GM21737 (cell line): ENCODE data around the gene FIBCD1.

Source experiments
- ATAC-seq: cut with Tn5 transposase; IDR thresholded peaks from one replicate; pipeline ENCODE4 v1.9.1; 2021; ENCODE audit warnings: mild to moderate bottlenecking, moderate library complexity; ENCODE audit not compliant: unreplicated experiment

FIBCD1 gene

DNA sequence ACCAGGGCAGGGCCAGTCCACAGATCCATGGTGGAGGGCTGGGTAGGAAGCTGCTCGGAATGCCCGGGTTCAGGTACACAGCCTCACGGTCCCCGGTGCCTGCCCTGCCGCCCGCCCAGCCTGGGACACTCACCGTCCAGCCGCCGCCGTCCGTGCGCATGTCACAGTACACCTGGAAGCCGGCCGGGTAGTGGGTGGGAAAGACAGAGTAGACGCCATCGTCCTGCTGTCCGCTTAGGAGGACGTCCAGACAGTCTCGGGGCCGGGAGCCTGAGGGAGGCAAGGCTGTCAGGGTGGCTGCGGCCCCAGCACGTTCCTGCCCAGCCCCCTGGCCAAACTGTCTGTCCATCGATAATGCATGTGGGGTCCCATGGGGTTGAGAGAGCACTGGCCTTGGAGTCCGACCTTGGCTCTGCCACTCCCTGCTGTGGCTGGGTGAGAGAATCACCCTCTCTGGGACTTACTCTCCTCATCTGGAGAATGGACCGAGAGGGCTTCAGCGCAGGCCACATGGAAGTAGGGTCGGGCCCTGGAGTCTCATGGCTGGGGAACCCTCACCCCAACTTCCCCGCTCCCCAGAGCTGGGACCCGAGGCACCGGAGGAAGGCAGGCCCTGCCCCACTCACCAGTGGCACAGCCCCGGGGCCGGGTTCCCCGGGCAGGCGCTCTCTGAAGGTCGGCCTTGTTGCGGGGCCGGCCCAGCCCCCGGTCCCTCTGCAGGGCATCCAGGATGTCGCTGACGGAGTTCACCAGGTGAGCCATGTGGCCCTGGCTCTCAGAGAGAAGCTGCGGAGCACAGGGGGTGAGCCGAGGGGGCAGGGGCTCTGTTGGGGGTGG is 15.2 kb downstream of the FIBCD1 start:
- ATAC-seq: no peak

DNA sequence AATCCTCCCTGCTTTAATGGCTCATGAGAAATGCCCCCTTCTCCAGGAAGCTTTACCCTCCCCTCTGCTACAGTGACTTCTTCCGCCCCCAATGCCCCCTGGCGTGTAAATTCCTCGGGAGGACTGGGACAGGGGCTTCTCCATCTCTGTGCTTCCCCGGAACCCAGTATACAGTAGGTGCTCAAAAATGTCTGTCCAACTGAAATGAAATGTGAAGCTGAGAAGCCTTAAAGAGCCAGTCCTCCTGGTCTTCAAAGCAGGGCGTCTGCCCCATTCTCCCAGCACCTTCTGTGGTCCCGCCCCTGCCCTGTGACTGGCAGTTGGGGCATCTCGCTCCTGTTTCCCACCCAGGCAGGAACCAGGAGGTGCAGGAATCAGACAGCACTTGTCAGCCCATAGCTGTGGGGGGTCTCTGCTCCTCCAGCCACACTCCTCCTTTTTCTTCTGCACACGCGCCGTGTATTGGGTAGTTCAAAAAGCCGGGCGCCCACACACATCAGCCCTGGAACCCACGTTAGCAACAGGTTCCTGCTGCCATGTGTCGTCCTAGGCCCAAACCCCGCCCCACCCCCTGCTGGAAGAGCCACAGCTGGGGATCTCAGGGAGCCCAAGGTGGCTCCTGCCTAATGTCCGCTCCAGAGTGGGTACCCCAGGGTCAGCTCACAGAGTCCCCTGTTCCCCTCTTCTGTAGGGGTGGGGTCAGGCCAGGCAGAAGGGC is 16.0 kb downstream of the FIBCD1 start:
- no peak for ATAC-seq

DNA sequence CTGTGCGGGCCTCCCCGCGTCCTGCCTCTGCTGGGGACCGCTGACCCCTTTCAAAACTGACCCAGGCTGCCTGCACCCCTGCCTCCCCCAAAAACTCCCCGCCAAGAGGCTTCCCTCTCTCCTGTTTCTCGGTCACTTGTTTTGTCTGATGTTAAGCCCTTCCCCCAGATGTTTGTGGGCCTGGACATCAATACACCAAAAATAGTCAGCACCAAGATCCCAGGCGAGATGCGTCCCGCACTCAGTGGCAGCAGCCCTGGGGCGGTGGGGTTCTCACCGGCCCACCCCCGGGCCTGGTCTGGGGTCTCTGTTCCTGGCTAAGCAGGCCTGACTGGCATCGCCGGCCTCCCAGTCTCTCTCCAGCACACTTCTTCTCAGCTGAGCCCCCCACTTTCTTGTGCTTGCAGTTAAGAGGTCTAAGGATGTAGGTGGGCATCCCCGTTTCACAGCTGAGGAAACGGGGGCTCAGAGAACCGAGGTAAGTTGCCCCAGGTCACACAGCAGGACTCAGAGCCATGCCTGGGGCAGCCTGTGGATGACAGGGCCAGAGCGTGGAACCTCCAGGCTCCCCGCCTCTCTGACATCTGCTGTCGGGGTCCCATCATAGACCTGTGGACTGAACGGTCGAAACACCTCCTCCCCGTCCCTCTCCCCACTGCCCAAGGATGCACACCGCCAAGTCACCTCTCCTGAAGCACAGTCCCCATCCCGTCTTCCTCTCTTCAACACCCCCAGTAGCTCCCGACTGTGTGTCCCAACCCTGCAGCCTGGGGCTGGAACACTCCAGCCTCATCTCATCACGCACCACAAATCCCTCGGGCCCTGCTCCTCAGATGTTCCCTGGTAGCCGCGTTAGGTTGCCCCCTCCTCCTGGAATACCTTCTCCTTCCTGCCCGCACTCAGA is 16.8 kb downstream of the FIBCD1 start:
- no peak for ATAC-seq

DNA sequence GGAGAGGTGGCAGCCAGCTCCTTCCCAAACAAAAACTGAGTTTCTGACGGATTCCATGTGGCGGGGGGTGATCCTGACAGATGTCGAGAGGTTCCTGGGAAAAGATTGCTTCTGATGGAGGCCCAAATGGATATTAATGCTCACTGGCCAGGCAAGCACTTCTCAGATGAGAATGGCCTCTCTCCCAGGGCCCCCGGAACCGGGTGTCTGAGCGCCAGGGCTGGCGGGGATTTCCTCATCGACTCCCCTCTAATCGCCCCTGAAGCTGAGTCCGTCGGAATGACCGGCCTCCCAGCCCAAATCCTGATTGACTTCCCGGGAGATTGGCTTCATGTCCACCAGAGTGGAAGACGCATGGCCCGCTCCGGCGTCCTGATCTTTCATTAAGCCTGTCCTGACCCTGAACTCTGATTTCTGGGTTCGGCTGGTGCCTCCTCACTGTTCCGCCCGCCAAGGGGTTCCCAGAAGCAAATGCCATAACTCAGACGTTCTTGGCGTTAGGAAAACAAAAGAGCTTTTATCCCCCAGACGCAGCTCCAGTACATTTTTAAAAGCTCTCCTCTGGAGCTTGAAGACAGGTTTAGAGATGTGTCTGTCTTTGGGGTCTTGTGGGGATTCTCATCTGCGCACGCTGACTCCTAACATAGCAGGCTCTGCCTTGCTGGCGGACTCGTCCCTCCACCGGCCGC is 17.6 kb downstream of the FIBCD1 start:
- no peak for ATAC-seq

DNA sequence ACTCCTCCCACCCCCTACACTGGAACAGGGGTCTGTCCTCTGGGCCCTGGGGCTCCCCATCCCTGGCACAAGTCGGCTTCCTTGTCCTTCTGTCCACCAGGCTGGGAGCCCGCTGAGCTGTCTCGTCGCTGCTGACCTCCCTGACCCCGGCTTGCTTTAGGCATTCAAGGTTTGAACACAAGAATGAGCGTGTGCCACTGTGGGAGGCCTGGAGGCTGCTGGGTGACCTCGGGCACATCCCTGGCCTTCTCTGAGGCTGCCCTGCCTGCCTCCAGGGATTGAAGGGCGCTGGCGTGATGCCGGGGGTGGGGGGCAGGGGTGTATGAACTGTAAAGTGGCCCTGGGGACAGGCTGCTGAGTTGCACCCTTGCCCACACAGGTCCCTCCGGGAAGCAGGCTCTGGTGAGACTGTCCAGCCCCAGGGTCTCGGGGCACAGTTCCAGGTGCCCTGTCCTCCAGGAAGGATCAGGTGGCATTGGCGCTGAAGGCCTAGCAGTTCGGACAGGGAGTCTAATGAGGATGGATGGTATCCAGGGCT is 18.2 kb downstream of the FIBCD1 start:
- no peak for ATAC-seq

DNA sequence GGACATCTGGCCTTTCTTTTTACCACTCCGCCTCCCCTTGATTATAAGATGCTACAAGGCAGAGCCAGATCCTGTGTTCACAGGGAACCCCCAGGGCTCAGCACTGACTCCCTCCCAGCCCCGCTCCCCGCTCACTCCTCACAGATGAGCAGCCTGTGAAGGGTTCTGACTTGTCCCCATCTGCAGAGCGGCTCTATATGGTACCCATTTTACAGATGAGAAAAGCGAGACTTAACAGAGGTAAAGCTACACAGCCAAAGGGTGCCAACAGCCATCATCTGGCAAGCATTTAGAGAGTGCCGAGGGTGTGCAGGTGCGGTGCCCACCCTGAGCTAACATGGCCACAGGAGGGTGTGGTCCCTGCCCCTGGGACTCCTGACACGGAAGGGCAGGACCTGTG is 18.8 kb downstream of the FIBCD1 start:
- no peak for ATAC-seq

DNA sequence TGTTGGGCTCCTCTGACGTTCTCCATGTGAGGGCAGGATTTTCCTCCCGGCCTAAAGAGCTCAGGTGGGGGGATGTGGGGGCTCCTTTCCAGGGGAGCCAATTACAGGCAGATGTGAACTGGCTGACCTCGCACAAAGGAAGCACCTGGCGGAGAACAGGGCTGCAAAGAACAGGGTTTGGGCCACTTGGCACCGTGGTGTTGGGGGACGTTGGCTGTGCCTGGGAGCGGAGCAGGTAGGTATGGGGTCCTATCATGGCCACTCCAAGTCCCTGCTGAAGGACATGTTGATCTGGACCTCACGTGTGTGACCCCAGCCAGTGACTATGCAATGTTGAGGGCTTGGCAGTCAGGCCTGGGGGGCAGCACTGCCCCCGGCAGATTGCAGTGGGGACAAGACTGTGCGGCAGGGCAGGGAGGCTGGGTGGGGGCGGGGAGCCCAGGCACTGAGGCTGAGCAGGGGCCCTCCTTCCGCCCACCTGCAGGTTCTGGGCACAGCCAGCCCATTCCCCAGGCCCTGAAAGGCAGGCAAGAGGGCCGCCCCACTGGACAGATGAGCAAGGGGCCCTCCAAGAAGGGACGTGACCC is 19.4 kb downstream of the FIBCD1 start:
- ATAC-seq: no peak

DNA sequence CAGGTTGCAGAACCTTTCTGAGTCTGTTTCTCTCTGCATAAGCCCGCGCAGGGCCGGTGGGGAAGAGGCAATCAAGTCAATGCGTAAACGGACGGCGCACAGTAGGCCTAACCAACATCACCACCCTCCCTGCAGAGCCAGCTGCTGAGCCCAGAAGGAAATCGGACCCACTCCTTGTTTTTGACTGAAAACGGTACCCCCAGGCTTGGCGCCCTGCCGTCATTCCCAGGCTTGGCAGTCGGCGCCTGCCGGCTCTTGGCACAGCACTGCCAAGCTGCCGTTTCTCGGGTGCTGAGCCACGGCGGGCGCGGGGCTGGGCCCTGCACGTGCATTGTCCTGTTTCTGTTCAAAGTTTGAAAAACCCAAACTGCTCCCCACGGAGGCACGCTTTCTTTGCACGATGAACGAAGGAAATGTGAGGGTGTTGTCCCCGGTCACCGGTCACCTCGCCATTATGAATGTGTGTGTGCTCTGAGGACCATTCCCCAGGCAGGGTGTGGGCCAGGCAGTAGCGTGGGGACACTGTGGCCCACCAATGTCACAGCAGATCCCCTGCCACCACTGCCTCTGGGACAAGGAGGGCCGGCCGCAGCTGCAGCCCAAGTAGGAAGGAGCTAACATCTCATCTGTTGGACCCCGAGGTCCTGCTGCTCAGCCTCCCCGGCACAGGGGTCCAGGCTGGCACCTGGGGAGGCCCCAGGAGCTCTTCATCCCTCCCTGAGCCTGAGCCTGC is 20.1 kb downstream of the FIBCD1 start:
- ATAC-seq: no peak

DNA sequence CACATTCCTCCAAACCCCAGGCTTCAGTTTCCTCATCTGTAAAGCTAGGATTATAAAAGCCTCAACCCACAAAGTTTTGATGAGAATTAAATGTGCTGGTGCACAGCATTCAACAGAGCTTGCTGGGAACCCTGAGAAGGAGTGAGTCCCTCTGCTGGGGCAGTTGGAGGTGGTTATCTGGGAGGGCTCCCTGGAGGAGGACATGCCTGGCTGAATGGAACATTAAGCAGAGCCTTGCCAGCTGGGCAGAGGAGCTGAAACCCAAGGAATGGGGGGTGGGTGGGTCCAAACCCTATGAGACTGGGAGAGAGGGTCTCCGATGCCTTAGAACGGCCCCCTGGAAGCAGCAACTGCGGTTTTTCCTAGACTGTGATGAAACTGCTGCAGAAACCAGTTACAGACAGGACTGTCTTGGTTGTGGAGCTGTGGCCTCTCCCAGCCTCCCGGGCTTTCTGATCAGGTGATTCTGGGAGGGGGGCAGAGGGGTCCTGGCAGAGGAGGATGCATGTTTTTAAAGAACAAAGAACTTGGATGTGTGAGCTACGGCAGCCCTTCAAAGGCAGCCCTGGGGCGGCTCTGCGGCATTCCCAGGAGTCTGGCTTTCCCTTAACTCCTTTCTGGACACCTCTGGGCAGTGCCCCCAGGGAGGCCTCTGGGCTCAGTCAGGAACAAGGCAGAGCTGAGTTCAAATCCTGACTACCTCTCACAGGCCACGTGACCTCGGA is 20.8 kb downstream of the FIBCD1 start:
- ATAC-seq: no peak

DNA sequence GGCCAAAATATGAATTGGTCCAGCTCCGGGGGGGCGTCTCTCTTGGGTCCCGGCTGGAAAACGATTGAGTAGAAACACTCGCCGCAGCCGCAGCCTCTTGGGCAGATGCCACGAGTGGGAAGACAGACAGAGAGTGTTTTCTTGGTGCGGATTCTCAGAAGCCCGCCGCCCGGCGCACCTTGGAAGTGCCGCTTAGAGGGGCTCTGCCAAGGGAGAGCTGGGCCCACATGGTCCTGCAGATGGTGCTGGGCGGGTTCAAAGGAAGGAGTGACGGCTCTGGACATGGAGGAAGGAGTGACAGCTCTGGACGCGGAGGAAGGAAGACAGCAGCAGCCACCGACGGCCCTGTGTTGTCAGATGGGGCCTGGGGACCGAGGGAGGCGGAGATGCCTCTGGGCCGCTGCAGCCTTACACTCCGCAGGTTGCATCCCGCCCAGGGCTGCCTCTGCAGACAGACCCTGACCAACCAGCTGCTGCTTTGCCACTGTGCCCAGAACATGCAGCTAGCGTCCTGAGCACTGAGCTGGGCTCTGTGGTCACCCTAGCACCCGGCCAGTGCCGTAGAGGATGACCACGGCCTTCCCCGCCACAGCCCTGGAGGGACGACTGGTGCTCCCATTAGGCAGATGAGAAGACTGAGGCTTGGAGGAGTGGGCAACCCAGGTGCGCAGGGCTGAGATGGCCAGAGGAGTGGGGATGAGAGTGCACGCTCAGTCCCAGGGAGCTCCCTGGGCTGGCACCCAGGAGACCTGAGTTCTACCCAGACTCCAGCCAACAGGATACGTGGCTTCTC is 21.7 kb downstream of the FIBCD1 start:
- no peak for ATAC-seq

DNA sequence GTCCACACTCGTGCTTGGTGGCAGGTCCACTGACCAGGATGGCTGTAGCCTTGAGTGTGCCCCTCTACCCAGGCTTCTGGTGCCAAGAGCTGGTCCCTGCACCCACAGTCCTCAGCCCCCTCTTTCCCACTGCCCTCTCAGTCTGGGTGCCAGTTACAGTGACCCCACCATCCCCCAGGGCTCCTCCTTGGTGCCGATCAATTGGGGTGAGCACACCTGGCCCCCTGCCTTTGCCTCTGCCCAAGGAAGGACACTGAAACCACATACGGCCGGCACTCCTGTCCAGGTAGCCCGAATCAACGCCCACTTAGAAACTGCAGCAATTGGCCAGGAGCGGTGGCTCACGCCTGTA is 24.0 kb downstream of the FIBCD1 start:
- ATAC-seq: no peak

DNA sequence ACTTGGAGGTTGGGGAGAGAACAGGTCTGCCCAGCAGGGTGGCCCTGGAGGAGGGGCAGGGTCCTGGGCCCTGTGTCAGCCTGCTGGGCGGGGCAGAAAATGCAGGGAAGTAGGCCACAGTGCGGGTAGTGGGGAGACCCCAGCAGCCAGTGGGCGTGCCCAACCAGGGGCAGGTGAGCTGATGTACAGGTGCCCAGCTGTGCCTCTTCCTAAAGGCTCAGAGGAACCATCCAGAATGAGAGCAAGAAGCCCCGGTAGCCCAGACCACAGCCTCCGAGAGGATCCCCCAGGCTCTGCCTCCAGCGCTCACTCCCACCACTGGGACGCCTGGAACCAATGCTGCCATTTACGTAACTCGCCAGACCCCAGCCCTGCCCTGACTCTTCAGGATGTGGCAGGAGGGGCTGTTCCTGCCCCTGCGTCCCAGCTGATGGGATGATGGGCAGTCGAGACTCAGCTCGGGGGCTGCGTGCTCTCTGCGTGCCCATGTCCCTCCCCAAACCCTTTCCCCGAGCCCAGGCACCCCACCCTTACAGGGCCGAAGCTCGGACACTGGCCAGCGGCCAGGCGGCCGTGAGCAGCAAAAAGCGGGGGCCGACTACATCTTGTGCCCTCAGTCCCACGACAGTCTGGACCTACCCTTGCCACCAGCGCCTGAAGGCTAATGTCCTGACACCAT is 24.5 kb downstream of the FIBCD1 start:
- ATAC-seq: no peak

DNA sequence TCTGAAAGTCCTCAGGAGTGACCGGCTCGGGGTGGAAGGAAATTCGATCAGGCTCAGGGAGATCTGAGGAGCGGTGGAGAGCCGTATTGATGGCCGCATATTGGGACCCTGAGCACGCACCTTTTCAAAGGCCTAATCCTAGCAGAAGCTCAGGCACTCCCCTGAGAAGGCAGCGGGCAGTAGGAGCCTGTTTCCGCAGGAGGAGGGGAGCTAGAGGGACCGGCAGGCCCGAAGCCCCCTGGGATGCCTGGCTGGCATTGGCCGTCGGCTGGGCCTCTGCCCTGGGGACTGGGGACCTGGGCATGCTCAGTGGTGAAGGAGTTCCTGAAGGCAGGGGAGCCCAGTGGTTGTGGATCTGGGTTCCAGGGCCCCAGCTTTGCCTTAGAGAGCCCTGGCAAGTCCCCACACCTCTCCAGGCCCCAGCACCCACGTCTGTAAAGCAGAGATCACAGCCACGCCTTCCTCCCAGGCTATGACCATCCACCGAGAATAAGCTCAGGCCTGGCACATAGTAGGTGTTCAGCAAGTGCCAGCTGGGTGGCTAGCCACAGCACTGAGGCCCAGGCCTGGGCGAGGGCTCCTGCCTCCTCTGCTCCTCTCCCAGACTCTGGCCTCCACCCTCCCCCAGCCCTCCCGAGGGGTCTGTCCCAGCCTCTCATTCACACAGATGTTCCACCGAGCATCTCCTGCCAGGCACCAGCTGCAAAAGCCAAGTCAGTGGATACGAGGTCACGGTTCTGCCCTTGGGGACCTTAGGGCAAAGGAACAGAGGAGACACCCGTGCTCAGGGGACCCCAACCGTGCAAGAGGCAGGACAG is 25.2 kb downstream of the FIBCD1 start:
- no peak for ATAC-seq

DNA sequence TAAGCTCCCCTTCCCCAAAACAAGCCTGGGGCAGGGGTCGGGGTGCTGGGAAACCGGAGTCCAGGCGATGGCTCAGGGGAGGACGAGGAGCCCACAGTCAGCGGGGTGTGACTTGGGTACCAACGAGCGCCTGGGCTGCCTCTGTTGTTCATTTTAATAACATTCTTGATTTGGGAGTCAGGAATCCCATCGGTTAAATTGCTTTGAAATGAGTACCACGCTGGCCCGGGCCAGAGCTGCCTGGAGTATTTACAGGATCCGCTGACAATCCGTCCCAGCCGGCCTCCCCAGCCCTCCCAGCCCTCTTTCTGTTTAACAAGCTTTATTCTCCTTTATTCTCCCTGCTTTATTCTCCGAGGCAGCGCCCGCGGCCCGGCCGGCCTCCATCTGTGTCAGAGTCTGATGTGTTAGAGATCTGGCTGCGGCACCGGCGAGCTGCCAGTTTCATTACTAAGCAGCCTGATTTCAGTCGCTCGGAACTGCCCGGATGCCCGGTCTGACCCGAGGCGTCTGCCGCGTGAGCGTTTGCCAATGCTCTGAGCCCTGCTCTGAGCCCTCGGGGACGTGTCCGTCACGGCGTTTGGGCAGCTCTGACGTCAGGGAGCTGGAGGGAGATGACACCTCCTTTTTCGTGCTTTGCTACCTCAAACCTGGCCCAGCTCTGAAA is 26.0 kb downstream of the FIBCD1 start:
- ATAC-seq: no peak

DNA sequence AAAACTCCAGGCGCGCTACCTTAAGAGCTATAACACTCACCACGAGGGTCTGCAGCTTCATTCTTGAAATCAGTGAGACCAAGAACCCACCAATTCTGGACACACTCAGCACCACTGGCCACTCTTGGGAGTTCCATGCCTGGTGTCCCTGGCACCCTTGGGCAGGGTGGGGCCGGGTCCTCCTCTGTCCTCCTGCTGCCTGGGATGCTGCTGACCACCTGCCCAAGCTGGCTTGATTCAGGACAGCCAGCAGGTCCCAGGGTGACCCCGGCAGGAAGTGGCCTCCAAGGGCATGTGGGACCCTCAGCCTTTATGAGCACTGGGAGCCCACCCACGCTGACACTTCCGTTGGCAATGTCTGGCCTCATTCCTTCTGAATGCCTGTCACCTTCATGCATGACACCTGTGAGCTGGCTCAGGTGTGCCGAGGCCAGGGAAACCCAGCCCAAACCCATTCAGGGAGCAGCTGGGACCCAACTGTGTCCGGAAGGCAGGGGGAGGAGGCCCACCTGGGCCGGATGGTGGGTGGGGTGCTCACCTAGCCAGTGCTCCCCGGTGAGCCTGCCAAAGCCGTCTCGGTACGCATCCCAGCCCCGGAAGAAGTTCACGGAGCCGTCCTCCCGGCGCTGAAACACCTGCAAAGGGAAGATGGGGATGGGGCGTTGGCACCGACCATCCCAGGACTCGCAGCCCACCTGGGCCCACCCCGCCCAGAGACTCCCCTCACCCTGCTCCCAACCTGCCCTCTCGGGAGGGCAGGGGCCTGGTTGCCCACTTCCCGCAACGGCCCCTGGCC is 27.6 kb downstream of the FIBCD1 start:
- ATAC-seq: no peak
